NCI-H187 treated with DMSO at 0.1 percent for 48 hours (cell line): ENCODE results near the gene QSOX1.
"Not testable (repeated sequence)": the region's sequence is repeated elsewhere in the genome, so short reads cannot be mapped to it uniquely, and the experiment has no call there.

Source experiments
- DNase-seq: peaks from one replicate; lab custom pipeline; 2025; lab: John Stamatoyannopoulos, UW

QSOX1 gene

GRCh38 chr1:180192172-180192571, 37.5 kb downstream of the QSOX1 start:
- no peak for DNase-seq

GRCh38 chr1:180193141-180194047, 38.7 kb downstream of the QSOX1 start:
- DNase-seq: no peak

GRCh38 chr1:180194048-180194425, 39.4 kb downstream of the QSOX1 start:
- DNase-seq: no peak

- DNase-seq: no peak
These were observed 40.0 kb downstream of the QSOX1 start for GRCh38 chr1:180194546-180195207.

- DNase-seq: no peak
These were observed 40.7 kb downstream of the QSOX1 start for GRCh38 chr1:180195401-180195800.

- no peak for DNase-seq
These were observed 41.2 kb downstream of the QSOX1 start for GRCh38 chr1:180195916-180196315.

GRCh38 chr1:180196436-180197003, 41.9 kb downstream of the QSOX1 start:
- DNase-seq: no peak

- no peak for DNase-seq
These were observed 42.6 kb downstream of the QSOX1 start for GRCh38 chr1:180197231-180197630.

- DNase-seq: no peak
These were observed 43.5 kb downstream of the QSOX1 start for GRCh38 chr1:180198196-180198595.

GRCh38 chr1:180198611-180199010, 43.9 kb downstream of the QSOX1 start:
- no peak for DNase-seq

- no peak for DNase-seq
These were observed 44.3 kb downstream of the QSOX1 start for GRCh38 chr1:180199018-180199417.

- no peak for DNase-seq
These were observed 47.0 kb downstream of the QSOX1 start for GRCh38 chr1:180201451-180202200.

- DNase-seq: not testable (repeated sequence)
These were observed 47.9 kb downstream of the QSOX1 start for GRCh38 chr1:180202588-180202987.

- no peak for DNase-seq
These were observed 49.6 kb downstream of the QSOX1 start for GRCh38 chr1:180204231-180204630.

- DNase-seq: no peak
These were observed 51.9 kb downstream of the QSOX1 start for GRCh38 chr1:180206581-180206980.

GRCh38 chr1:180208264-180208663, 53.6 kb downstream of the QSOX1 start:
- no peak for DNase-seq

GRCh38 chr1:180210008-180210620, 55.4 kb downstream of the QSOX1 start:
- DNase-seq: no peak

- no peak for DNase-seq
These were observed 56.6 kb downstream of the QSOX1 start for GRCh38 chr1:180211156-180211859.

GRCh38 chr1:180211860-180212229, 57.2 kb downstream of the QSOX1 start:
- no peak for DNase-seq

GRCh38 chr1:180213401-180214170, 58.9 kb downstream of the QSOX1 start:
- DNase-seq: no peak
